DMS153 (cell line): ENCODE data around the gene SOX8.
"Not testable (repeated sequence)": the region's sequence is repeated elsewhere in the genome, so short reads cannot be mapped to it uniquely, and the experiment has no call there.

ENCODE experiments used
- DNase-seq: peaks from one replicate; lab custom pipeline; 2025; lab: John Stamatoyannopoulos, UW

The SOX8 gene

GRCh38 chr16:981695-982144, at the start of gene SOX8:
Gene SOX8, plus strand, starts transcription at chr16:981770. Its CDS starts 153 bp downstream, at chr16:981923.
- no peak for DNase-seq

GRCh38 chr16:932831-933330, 48.7 kb upstream of the SOX8 start:
- DNase-seq, result no peak

GRCh38 chr16:933581-933980, 48.0 kb upstream of the SOX8 start:
- no peak for DNase-seq

GRCh38 chr16:934178-934577, 47.4 kb upstream of the SOX8 start:
- no peak for DNase-seq

- DNase-seq, result no peak
These were observed 45.9 kb upstream of the SOX8 start for GRCh38 chr16:935684-936083.

- DNase-seq, result no peak
These were observed 44.3 kb upstream of the SOX8 start for GRCh38 chr16:937311-937710.

GRCh38 chr16:937723-938122, 43.8 kb upstream of the SOX8 start:
- no peak for DNase-seq

GRCh38 chr16:938136-938535, 43.4 kb upstream of the SOX8 start:
- no peak for DNase-seq

GRCh38 chr16:938752-939151, 42.8 kb upstream of the SOX8 start:
- DNase-seq, result no peak

- DNase-seq, result no peak
These were observed 42.3 kb upstream of the SOX8 start for GRCh38 chr16:939311-939710.

- no peak for DNase-seq
These were observed 41.6 kb upstream of the SOX8 start for GRCh38 chr16:939941-940340.

GRCh38 chr16:942436-943060, 39.0 kb upstream of the SOX8 start:
- no peak for DNase-seq

- DNase-seq, result no peak
These were observed 37.6 kb upstream of the SOX8 start for GRCh38 chr16:943971-944370.

- no peak for DNase-seq
These were observed 36.1 kb upstream of the SOX8 start for GRCh38 chr16:945271-946047.

- no peak for DNase-seq
These were observed 35.5 kb upstream of the SOX8 start for GRCh38 chr16:946048-946395.

- no peak for DNase-seq
These were observed 34.2 kb upstream of the SOX8 start for GRCh38 chr16:947255-947921.

- DNase-seq, result not testable (repeated sequence)
These were observed 33.7 kb upstream of the SOX8 start for GRCh38 chr16:947922-948303.

GRCh38 chr16:948767-949166, 32.8 kb upstream of the SOX8 start:
- not testable (repeated sequence) for DNase-seq

GRCh38 chr16:950733-951573, 30.6 kb upstream of the SOX8 start:
- DNase-seq, result not testable (repeated sequence)

- DNase-seq, result no peak
These were observed 29.8 kb upstream of the SOX8 start for GRCh38 chr16:951660-952301.

- DNase-seq, result no peak
These were observed 29.2 kb upstream of the SOX8 start for GRCh38 chr16:952321-952720.

GRCh38 chr16:953818-954217, 27.8 kb upstream of the SOX8 start:
- DNase-seq, result not testable (repeated sequence)
